HCT116 (cell line): ENCODE results near the gene BRSK2. TPM values are rescaled to one million over a fixed set of nuclear protein-coding genes. Genes with fewer than 3 reads are reported as not detected.

Experiments used
- ATAC-seq: fragments of 200-7000 bp; cut with Tn5 transposase; 2 replicates; pipeline ENCODE4 v1.9.1; 2020; ENCODE audit warnings: mild to moderate bottlenecking, moderate library complexity
- BruUV-seq: library from RNA; stranded (reverse); fragments of 400-500 nt; replicated peaks from 2 replicates; lab custom pipeline; 2021; lab: Mats Ljungman, UMichigan
- CTCF ChIA-PET: fragments of 300-600 bp; sonication (Branson Sonifier 250); formaldehyde crosslinking; loops from one replicate; lab custom pipeline; 2021; ENCODE audit warnings: antibody characterized with exemption; lab: Charles Lee
- POLR2A ChIA-PET: fragments of 300-600, 350-600 bp; sonication (Branson Sonifier 250); formaldehyde crosslinking; loops from one replicate; lab custom pipeline; 2021; ENCODE audit warnings: antibody characterized with exemption; lab: Charles Lee
- RAD21 ChIA-PET, 2 experiments: fragments of 300-600 bp; sonication (Branson Sonifier 250); formaldehyde crosslinking; loops; one replicate each; lab custom pipeline; 2023; ENCODE audit warnings: low total read pairs in 2 of 2; ENCODE audit not compliant: uncharacterized antibody in 2 of 2, unreplicated experiment in 2 of 2, low non-redundant PET in 1 of 2; lab: Charles Lee
- DNase-seq: peaks from one replicate; pipeline ENCODE4 v3.0.0-alpha.2; 2010; ENCODE audit warnings: low read depth, low spot score
- H2AFZ ChIP-seq: fragments of 200-600 bp; shearing (Covaris generic), sonication (generic); 2 replicates; pipeline ENCODE4 v1.6.1; 2017; ENCODE audit warnings: low read depth, mixed run types, mixed read lengths, antibody characterized with exemption, low read length; ENCODE audit not compliant: poor library complexity, severe bottlenecking
- H3K27ac ChIP-seq: 2 replicates; pipeline ENCODE4 v1.5.1; 2012; ENCODE audit warnings: low read depth, low read length
- H3K27me3 ChIP-seq: fragments of 200-600 bp; sonication (generic); 2 replicates; pipeline ENCODE4 v1.6.1; 2016; ENCODE audit warnings: mixed run types, low read length, mixed read lengths; ENCODE audit not compliant: insufficient read depth
- H3K36me3 ChIP-seq, 2 experiments: fragments of 200-500 bp in 1 of 2; fragments of 200-600 bp in 1 of 2; sonication (Bioruptor generic) in 1 of 2; sonication (generic) in 1 of 2; 2 replicates each; pipeline versions ENCODE4 v1.5.1 to v1.6.1; 2014 to 2016; ENCODE audit warnings: low read length in 2 of 2, inconsistent platforms in 1 of 2, mixed read lengths in 1 of 2, mixed run types in 1 of 2; ENCODE audit not compliant: insufficient read depth in 2 of 2, control insufficient read depth in 1 of 2
- H3K4me1 ChIP-seq, 2 experiments: fragments of 200-600 bp in 1 of 2; sonication (generic) in 1 of 2; 2 replicates each; pipeline versions ENCODE4 v1.5.1 to v1.6.1; 2012 to 2017; ENCODE audit warnings: low read length in 2 of 2, inconsistent platforms in 1 of 2, mild to moderate bottlenecking in 1 of 2, mixed read lengths in 1 of 2, mixed run types in 1 of 2, moderate library complexity in 1 of 2; ENCODE audit not compliant: insufficient read depth in 2 of 2, control insufficient read depth in 1 of 2
- H3K4me2 ChIP-seq: fragments of 200-600 bp; sonication (generic); 2 replicates; pipeline ENCODE4 v1.6.1; 2017; ENCODE audit warnings: mixed run types, low read length, mixed read lengths
- H3K4me3 ChIP-seq, 2 experiments: fragments of 200-600 bp in 1 of 2; sonication (generic) in 1 of 2; replicated peaks in 1 of 2; 2 replicates each; pipeline ENCODE4 v1.5.1; 2011 to 2016; ENCODE audit warnings: low read length in 2 of 2, control low read depth in 1 of 2, low read depth in 1 of 2, mild to moderate bottlenecking in 1 of 2, mixed read lengths in 1 of 2, mixed run types in 1 of 2
- H3K79me2 ChIP-seq: fragments of 200-600 bp; sonication (generic); 2 replicates; pipeline ENCODE4 v1.6.1; 2017; ENCODE audit warnings: mild to moderate bottlenecking, mixed run types, low read length, moderate library complexity, mixed read lengths; ENCODE audit not compliant: insufficient read depth
- H3K9ac ChIP-seq: fragments of 200-600 bp; sonication (generic); 2 replicates; pipeline ENCODE4 v1.6.1; 2016; ENCODE audit warnings: low read length, mixed read lengths
- H3K9me2 ChIP-seq: fragments of 200-600 bp; sonication (generic), shearing (Covaris generic); 2 replicates; pipeline ENCODE4 v1.6.1; 2017; ENCODE audit warnings: mixed run types, mild to moderate bottlenecking, moderate library complexity; ENCODE audit not compliant: insufficient read depth
- H3K9me3 ChIP-seq, 2 experiments: fragments of 200-500 bp in 1 of 2; fragments of 200-600 bp in 1 of 2; sonication (Bioruptor generic) in 1 of 2; sonication (generic) in 1 of 2; 2 replicates each; pipeline ENCODE4 v1.6.1; 2014 to 2017; ENCODE audit warnings: low read length in 2 of 2, mixed read lengths in 2 of 2, inconsistent platforms in 1 of 2, low read depth in 1 of 2, mild to moderate bottlenecking in 1 of 2, mixed run types in 1 of 2, moderate library complexity in 1 of 2; ENCODE audit not compliant: control insufficient read depth in 1 of 2, insufficient read depth in 1 of 2
- H4K20me1 ChIP-seq: fragments of 200-600 bp; sonication (generic), shearing (Covaris generic); 2 replicates; pipeline ENCODE4 v1.6.1; 2017; ENCODE audit warnings: mixed run types, mild to moderate bottlenecking, moderate library complexity; ENCODE audit not compliant: insufficient read depth
- CBX3 ChIP-seq: IDR thresholded peaks from 2 replicates; pipeline ENCODE4 v1.6.1; 2012; ENCODE audit warnings: low read depth
- CEBPB ChIP-seq: IDR thresholded peaks from 2 replicates; pipeline ENCODE4 v1.6.1; 2012; ENCODE audit warnings: low read depth
- EGR1 ChIP-seq: IDR thresholded peaks from 2 replicates; pipeline ENCODE4 v1.6.1; 2012; ENCODE audit warnings: low read depth
- ELF1 ChIP-seq: IDR thresholded peaks from 2 replicates; pipeline ENCODE4 v1.6.1; 2012; ENCODE audit warnings: low read depth, borderline replicate concordance
- EZH2phosphoT487 ChIP-seq: fragments of 200-600 bp; IDR thresholded peaks from 2 replicates; pipeline ENCODE4 v1.6.1; 2018; ENCODE audit warnings: antibody characterized with exemption, borderline replicate concordance
- JUND ChIP-seq: IDR thresholded peaks from 2 replicates; pipeline ENCODE4 v1.6.1; 2012
- POLR2A ChIP-seq: IDR thresholded peaks from 2 replicates; pipeline ENCODE4 v1.7.0; 2011; ENCODE audit warnings: borderline replicate concordance; ENCODE audit not compliant: insufficient read depth, insufficient read length; ENCODE audit errors: extremely low read depth
- POLR2AphosphoS5 ChIP-seq: IDR thresholded peaks from 2 replicates; pipeline ENCODE4 v1.6.1; 2011; ENCODE audit warnings: mild to moderate bottlenecking, low read depth, low read length, moderate library complexity
- SIN3A ChIP-seq: IDR thresholded peaks from 2 replicates; pipeline ENCODE4 v1.6.1; 2012; ENCODE audit warnings: low read depth
- SRF ChIP-seq: IDR thresholded peaks from 2 replicates; pipeline ENCODE4 v1.6.1; 2012; ENCODE audit warnings: low read depth
- TCF7L2 ChIP-seq: IDR thresholded peaks from 2 replicates; pipeline ENCODE4 v1.7.0; 2011; ENCODE audit warnings: borderline replicate concordance, inconsistent platforms; ENCODE audit not compliant: insufficient read depth, insufficient read length; ENCODE audit errors: extremely low read depth
- YY1 ChIP-seq: IDR thresholded peaks from 2 replicates; pipeline ENCODE4 v1.6.1; 2011; ENCODE audit warnings: low read length, low read depth, moderate library complexity, mild to moderate bottlenecking; ENCODE audit not compliant: insufficient replicate concordance; ENCODE audit errors: extremely low read depth
- ZNF274 ChIP-seq: fragments of 200-500 bp; sonication (Bioruptor generic); IDR thresholded peaks from 2 replicates; pipeline ENCODE4 v1.6.1; 2014; ENCODE audit warnings: mild to moderate bottlenecking, low read depth, low read length, inconsistent platforms
- intact Hi-C: fragments of 100-400 bp; cut with micrococcal nuclease; formaldehyde crosslinking; loops from 2 replicates; pipeline ENCODE4 v1.10.0; 2022
- total RNA-seq: library from RNA; stranded (reverse); gene quantifications from one replicate; pipeline ENCODE4 v1.2.1, GENCODE V29; 2021; ENCODE audit not compliant: unreplicated experiment
- TF ChIP-seq, protein P1 (sequence below): IDR thresholded peaks from 2 replicates; pipeline ENCODE4 v1.6.1; 2012
- TF ChIP-seq, protein P2 (sequence below): IDR thresholded peaks from 2 replicates; pipeline ENCODE4 v1.6.1; 2012
- TF ChIP-seq, protein P3 (sequence below): IDR thresholded peaks from 2 replicates; pipeline ENCODE4 v1.6.1; 2012; ENCODE audit warnings: low read depth
- TF ChIP-seq, protein P4 (sequence below): IDR thresholded peaks from 2 replicates; pipeline ENCODE4 v1.6.1; 2011; ENCODE audit warnings: mild to moderate bottlenecking, low read length, moderate library complexity; ENCODE audit not compliant: insufficient replicate concordance; ENCODE audit errors: extremely low read depth
- TF ChIP-seq, protein P5 (sequence below), 3 experiments: fragments of 200-600 bp in 1 of 3; sonication (generic) in 1 of 3; IDR thresholded peaks in 2 of 3; conservative IDR thresholded peaks in 1 of 3; 2 replicates each; pipeline ENCODE4 v1.5.1; 2012 to 2017; ENCODE audit warnings: low read depth in 2 of 3, low read length in 2 of 3, antibody characterized with exemption in 1 of 3, borderline replicate concordance in 1 of 3, control low read depth in 1 of 3, mild to moderate bottlenecking in 1 of 3, mixed read lengths in 1 of 3, mixed run types in 1 of 3, moderate library complexity in 1 of 3; ENCODE audit not compliant: insufficient read depth in 1 of 3

BRSK2 gene
- total RNA-seq, 1 experiment from 2014 or later: 14.0 TPM

DNA sequence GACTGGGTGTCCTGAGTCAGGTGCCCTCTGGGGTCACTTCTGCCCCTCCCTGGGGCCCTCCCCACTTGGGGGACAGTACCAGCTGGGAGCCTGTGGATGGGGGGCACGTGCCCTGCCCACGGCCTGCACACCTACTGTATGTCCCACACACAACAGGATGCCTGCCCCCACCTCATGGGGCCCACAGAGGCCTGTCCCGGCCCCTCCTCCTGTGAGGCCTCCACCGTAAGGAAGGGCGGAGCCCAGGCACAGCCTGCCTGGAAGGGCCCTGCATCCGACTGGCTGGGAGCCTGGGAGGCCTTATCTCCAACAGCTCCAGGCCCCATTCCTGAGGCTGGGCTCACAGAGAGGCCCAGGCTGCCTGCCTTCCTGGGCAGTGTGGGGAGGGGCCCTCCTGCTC is 47.8 kb downstream of the BRSK2 start:
- H3K9ac ChIP-seq: no peak overlapping the region

More for the DNA sequence above, 47.8 kb downstream of the BRSK2 start:
- RAD21 ChIA-PET: no interaction called here
- no TSS peak for BruUV-seq
- no peaks in the 10 kb centered on the region for H3K27me3 ChIP-seq
- peak; percentile 65 for ATAC-seq
- H3K9me3 ChIP-seq: no peaks in the 10 kb centered on the region
- H3K27ac ChIP-seq: no peak overlapping the region
- intact Hi-C loops: no loop called here
- no peaks in the 10 kb centered on the region for H4K20me1 ChIP-seq
- POLR2A ChIA-PET: no interaction called here
- no peaks in the 10 kb centered on the region for H3K36me3 ChIP-seq
- no peak for DNase-seq
- no peak overlapping the region for H2AFZ ChIP-seq
- CTCF ChIA-PET: no interaction called here
- no peak overlapping the region for H3K4me3 ChIP-seq
- H3K79me2 ChIP-seq: no peaks in the 10 kb centered on the region
- no peak overlapping the region for H3K4me2 ChIP-seq
- TF ChIP-seq CEBPB: no peak
- no peak for TF ChIP-seq POLR2AphosphoS5
- TF ChIP-seq ZNF274: no peak
- TF ChIP-seq, protein P1, sequence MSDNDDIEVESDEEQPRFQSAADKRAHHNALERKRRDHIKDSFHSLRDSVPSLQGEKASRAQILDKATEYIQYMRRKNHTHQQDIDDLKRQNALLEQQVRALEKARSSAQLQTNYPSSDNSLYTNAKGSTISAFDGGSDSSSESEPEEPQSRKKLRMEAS: no peak
- no peak for TF ChIP-seq SIN3A
- TF ChIP-seq EGR1: no peak
- no peak for TF ChIP-seq EZH2phosphoT487
- no peak for TF ChIP-seq SRF
- TF ChIP-seq POLR2A: no peak
- no peak for TF ChIP-seq JUND
- TF ChIP-seq, protein P2, sequence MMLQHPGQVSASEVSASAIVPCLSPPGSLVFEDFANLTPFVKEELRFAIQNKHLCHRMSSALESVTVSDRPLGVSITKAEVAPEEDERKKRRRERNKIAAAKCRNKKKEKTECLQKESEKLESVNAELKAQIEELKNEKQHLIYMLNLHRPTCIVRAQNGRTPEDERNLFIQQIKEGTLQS: no peak
- no peak for TF ChIP-seq CBX3
- TF ChIP-seq, protein P3, sequence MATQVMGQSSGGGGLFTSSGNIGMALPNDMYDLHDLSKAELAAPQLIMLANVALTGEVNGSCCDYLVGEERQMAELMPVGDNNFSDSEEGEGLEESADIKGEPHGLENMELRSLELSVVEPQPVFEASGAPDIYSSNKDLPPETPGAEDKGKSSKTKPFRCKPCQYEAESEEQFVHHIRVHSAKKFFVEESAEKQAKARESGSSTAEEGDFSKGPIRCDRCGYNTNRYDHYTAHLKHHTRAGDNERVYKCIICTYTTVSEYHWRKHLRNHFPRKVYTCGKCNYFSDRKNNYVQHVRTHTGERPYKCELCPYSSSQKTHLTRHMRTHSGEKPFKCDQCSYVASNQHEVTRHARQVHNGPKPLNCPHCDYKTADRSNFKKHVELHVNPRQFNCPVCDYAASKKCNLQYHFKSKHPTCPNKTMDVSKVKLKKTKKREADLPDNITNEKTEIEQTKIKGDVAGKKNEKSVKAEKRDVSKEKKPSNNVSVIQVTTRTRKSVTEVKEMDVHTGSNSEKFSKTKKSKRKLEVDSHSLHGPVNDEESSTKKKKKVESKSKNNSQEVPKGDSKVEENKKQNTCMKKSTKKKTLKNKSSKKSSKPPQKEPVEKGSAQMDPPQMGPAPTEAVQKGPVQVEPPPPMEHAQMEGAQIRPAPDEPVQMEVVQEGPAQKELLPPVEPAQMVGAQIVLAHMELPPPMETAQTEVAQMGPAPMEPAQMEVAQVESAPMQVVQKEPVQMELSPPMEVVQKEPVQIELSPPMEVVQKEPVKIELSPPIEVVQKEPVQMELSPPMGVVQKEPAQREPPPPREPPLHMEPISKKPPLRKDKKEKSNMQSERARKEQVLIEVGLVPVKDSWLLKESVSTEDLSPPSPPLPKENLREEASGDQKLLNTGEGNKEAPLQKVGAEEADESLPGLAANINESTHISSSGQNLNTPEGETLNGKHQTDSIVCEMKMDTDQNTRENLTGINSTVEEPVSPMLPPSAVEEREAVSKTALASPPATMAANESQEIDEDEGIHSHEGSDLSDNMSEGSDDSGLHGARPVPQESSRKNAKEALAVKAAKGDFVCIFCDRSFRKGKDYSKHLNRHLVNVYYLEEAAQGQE: no peak
- TF ChIP-seq, protein P4, sequence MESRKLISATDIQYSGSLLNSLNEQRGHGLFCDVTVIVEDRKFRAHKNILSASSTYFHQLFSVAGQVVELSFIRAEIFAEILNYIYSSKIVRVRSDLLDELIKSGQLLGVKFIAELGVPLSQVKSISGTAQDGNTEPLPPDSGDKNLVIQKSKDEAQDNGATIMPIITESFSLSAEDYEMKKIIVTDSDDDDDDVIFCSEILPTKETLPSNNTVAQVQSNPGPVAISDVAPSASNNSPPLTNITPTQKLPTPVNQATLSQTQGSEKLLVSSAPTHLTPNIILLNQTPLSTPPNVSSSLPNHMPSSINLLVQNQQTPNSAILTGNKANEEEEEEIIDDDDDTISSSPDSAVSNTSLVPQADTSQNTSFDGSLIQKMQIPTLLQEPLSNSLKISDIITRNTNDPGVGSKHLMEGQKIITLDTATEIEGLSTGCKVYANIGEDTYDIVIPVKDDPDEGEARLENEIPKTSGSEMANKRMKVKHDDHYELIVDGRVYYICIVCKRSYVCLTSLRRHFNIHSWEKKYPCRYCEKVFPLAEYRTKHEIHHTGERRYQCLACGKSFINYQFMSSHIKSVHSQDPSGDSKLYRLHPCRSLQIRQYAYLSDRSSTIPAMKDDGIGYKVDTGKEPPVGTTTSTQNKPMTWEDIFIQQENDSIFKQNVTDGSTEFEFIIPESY: no peak
- TF ChIP-seq TCF7L2: no peak
- TF ChIP-seq ELF1: no peak
- TF ChIP-seq YY1: no peak
- TF ChIP-seq, protein P5, sequence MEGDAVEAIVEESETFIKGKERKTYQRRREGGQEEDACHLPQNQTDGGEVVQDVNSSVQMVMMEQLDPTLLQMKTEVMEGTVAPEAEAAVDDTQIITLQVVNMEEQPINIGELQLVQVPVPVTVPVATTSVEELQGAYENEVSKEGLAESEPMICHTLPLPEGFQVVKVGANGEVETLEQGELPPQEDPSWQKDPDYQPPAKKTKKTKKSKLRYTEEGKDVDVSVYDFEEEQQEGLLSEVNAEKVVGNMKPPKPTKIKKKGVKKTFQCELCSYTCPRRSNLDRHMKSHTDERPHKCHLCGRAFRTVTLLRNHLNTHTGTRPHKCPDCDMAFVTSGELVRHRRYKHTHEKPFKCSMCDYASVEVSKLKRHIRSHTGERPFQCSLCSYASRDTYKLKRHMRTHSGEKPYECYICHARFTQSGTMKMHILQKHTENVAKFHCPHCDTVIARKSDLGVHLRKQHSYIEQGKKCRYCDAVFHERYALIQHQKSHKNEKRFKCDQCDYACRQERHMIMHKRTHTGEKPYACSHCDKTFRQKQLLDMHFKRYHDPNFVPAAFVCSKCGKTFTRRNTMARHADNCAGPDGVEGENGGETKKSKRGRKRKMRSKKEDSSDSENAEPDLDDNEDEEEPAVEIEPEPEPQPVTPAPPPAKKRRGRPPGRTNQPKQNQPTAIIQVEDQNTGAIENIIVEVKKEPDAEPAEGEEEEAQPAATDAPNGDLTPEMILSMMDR (IDR thresholded peaks at IDR 0.05 in 2 of 3, conservative IDR thresholded peaks at IDR 0.05 in 1 of 3; ENCODE audit: borderline replicate concordance in 1 of 3, insufficient read depth in 1 of 3, low read depth in 2 of 3, low read length in 2 of 3): no peak
- H3K4me1 ChIP-seq: peaks cover 0 to 6% of the 10 kb centered on the region in 2 experiments; a peak in 1 of 4 replicates
- H3K9me2 ChIP-seq: no peaks in the 10 kb centered on the region
